Activated CD4-positive, alpha-beta T cell treated with anti-CD3 and anti-CD28 coated beads, Interleukin-2, amount 10 ng/mL, durations not matched to agents 7 days and 5 days (primary cell): ENCODE measurements around the gene PIGU. TPM values are rescaled to one million over a fixed set of nuclear protein-coding genes. Genes with fewer than 3 reads are reported as not detected.
"Not testable (repeated sequence)": the region's sequence is repeated elsewhere in the genome, so short reads cannot be mapped to it uniquely, and the experiment has no call there.

ENCODE experiments used
- CTCF ChIA-PET: fragments of 350-600 bp; sonication (Branson Sonifier 250); formaldehyde crosslinking; loops from one replicate; lab custom pipeline; 2021; ENCODE audit warnings: antibody characterized with exemption; lab: Charles Lee
- POLR2A ChIA-PET: fragments of 350-600 bp; sonication (Branson Sonifier 250); formaldehyde crosslinking; loops from one replicate; lab custom pipeline; 2021; ENCODE audit warnings: antibody characterized with exemption; lab: Charles Lee
- DNase-seq: peaks from one replicate; pipeline ENCODE4 v3.0.0-alpha.2; 2020
- H3K27ac Mint-ChIP-seq: one replicate; pipeline ENCODE4 v1.8.0; 2021; ENCODE audit warnings: mild to moderate bottlenecking, moderate library complexity, mixed read lengths
- H3K27me3 Mint-ChIP-seq: one replicate; pipeline ENCODE4 v1.8.0; 2021; ENCODE audit warnings: mixed read lengths
- H3K36me3 Mint-ChIP-seq: one replicate; pipeline ENCODE4 v1.8.0; 2021; ENCODE audit warnings: low read depth, mixed read lengths
- H3K4me1 Mint-ChIP-seq: one replicate; pipeline ENCODE4 v1.8.0; 2021; ENCODE audit warnings: mixed read lengths
- H3K4me3 Mint-ChIP-seq: one replicate; pipeline ENCODE4 v1.8.0; 2021; ENCODE audit warnings: mild to moderate bottlenecking, moderate library complexity, mixed read lengths
- H3K9me3 Mint-ChIP-seq: one replicate; pipeline ENCODE4 v1.8.0; 2021; ENCODE audit warnings: mixed read lengths
- total RNA-seq, 2 experiments: library from RNA; stranded (reverse); gene quantifications; one replicate each; pipeline ENCODE4 v1.2.3, GENCODE V29; 2021

The PIGU gene
- total RNA-seq, 2 experiments from 2014 or later = 18.7 to 21.6 TPM

GRCh38 chr20:34622821-34623451 lies 54.0 kb downstream of the PIGU start:
- ChIA-PET CTCF (interaction anchor here (0.9 kb wide), 1 partner anchor 22 kb away, joined by 3 read pairs; no protein-coding TSS in a partner anchor), POLR2A (no interaction called here)

GRCh38 chr20:34621383-34622367 lies 55.2 kb downstream of the PIGU start:
- no peaks in the 10 kb centered on the region for H3K27me3 Mint-ChIP-seq
- no peak overlapping the region for H3K4me3 Mint-ChIP-seq

More at GRCh38 chr20:34622821-34623451, 54.0 kb downstream of the PIGU start:
- Mint-ChIP-seq H3K4me3 (no peak overlapping the region), H3K4me1 (peaks cover 19% of the 10 kb centered on the region), H3K27ac (no peak overlapping the region), H3K36me3 (peaks cover 34% of the 10 kb centered on the region), H3K27me3 (no peaks in the 10 kb centered on the region), H3K9me3 (no peaks in the 10 kb centered on the region)
- DNase-seq = no peak

GRCh38 chr20:34621036-34621343 lies 55.9 kb downstream of the PIGU start:
- POLR2A ChIA-PET = no interaction called here
- peaks cover 19% of the 10 kb centered on the region for H3K4me1 Mint-ChIP-seq
- no peak overlapping the region for H3K4me3 Mint-ChIP-seq
- no peaks in the 10 kb centered on the region for H3K27me3 Mint-ChIP-seq
- no peak for DNase-seq
- H3K9me3 Mint-ChIP-seq = peaks cover 3% of the 10 kb centered on the region
- H3K36me3 Mint-ChIP-seq = peaks cover 38% of the 10 kb centered on the region
- CTCF ChIA-PET = interaction anchor here (0.6 kb wide), 1 partner anchor 841 kb away, joined by 3 read pairs; no protein-coding TSS in a partner anchor
- no peak overlapping the region for H3K27ac Mint-ChIP-seq

More at GRCh38 chr20:34621383-34622367, 55.2 kb downstream of the PIGU start:
- H3K9me3 Mint-ChIP-seq = peaks cover 3% of the 10 kb centered on the region
- ChIA-PET CTCF (interaction anchor here (0.6 kb wide), 1 partner anchor 841 kb away, joined by 3 read pairs; no protein-coding TSS in a partner anchor), POLR2A (no interaction called here)
- peak overlapping the region; percentile 68 for H3K27ac Mint-ChIP-seq
- no peak for DNase-seq
- H3K36me3 Mint-ChIP-seq = peaks cover 38% of the 10 kb centered on the region
- H3K4me1 Mint-ChIP-seq = peaks cover 19% of the 10 kb centered on the region

- Mint-ChIP-seq H3K4me1 (peaks cover 19% of the 10 kb centered on the region), H3K27me3 (no peaks in the 10 kb centered on the region), H3K36me3 (peaks cover 41% of the 10 kb centered on the region), H3K9me3 (peaks cover 3% of the 10 kb centered on the region), H3K4me3 (no peak overlapping the region), H3K27ac (no peak overlapping the region)
- CTCF ChIA-PET = interaction anchor here (0.9 kb wide), 1 partner anchor 50 kb away, joined by 3 read pairs; no protein-coding TSS in a partner anchor
- DNase-seq = no peak
- POLR2A ChIA-PET = interaction anchor here (0.6 kb wide), 2 partner anchors 12 to 87 kb away, joined by 3 read pairs; no protein-coding TSS in a partner anchor
These were observed 58.2 kb downstream of the PIGU start for GRCh38 chr20:34618676-34619075.

GRCh38 chr20:34616913-34617312 lies 60.0 kb downstream of the PIGU start:
- DNase-seq, H3K27me3 Mint-ChIP-seq, H3K9me3 Mint-ChIP-seq, H3K4me3 Mint-ChIP-seq, POLR2A ChIA-PET, H3K27ac Mint-ChIP-seq: not testable (repeated sequence)
- CTCF ChIA-PET = interaction anchor here (0.6 to 0.7 kb wide), 2 partner anchors 13 to 1133 kb away, joined by 3 to 4 read pairs; no protein-coding TSS in a partner anchor
- Mint-ChIP-seq H3K4me1 (peaks cover 13% of the 10 kb centered on the region), H3K36me3 (peaks cover 47% of the 10 kb centered on the region)

GRCh38 chr20:34615477-34615876 lies 61.4 kb downstream of the PIGU start:
- CTCF ChIA-PET = no interaction called here
- POLR2A ChIA-PET = no interaction called here
- peaks cover 39% of the 10 kb centered on the region for H3K36me3 Mint-ChIP-seq
- H3K27me3 Mint-ChIP-seq = no peaks in the 10 kb centered on the region
- H3K9me3 Mint-ChIP-seq = peaks cover 6% of the 10 kb centered on the region
- H3K27ac Mint-ChIP-seq = no peak overlapping the region
- no peak for DNase-seq
- no peak overlapping the region for H3K4me3 Mint-ChIP-seq
- peaks cover 2% of the 10 kb centered on the region for H3K4me1 Mint-ChIP-seq

GRCh38 chr20:34611976-34612375 lies 64.9 kb downstream of the PIGU start:
- DNase-seq = not testable (repeated sequence)
- CTCF ChIA-PET = interaction anchor here (1.2 kb wide), 1 partner anchor 13 kb away, joined by 3 read pairs; no protein-coding TSS in a partner anchor

GRCh38 chr20:34607066-34607465 lies 69.8 kb downstream of the PIGU start:
- Mint-ChIP-seq H3K4me3 (no peak overlapping the region), H3K36me3 (peaks cover 6% of the 10 kb centered on the region), H3K4me1 (no peaks in the 10 kb centered on the region), H3K9me3 (peaks cover under 1% of the 10 kb centered on the region), H3K27me3 (no peaks in the 10 kb centered on the region), H3K27ac (no peak overlapping the region)
- ChIA-PET POLR2A (no interaction called here), CTCF (no interaction called here)
- no peak for DNase-seq

More at GRCh38 chr20:34611976-34612375, 64.9 kb downstream of the PIGU start:
- H3K36me3 Mint-ChIP-seq = peaks cover 21% of the 10 kb centered on the region
- H3K27me3 Mint-ChIP-seq, POLR2A ChIA-PET, H3K4me1 Mint-ChIP-seq, H3K4me3 Mint-ChIP-seq, H3K9me3 Mint-ChIP-seq, H3K27ac Mint-ChIP-seq: not testable (repeated sequence)

GRCh38 chr20:34604980-34605788 lies 71.7 kb downstream of the PIGU start:
- ChIA-PET POLR2A (interaction anchor here (0.7 kb wide), 1 partner anchor 104 kb away, joined by 4 read pairs; no protein-coding TSS in a partner anchor), CTCF (no interaction called here)
- Mint-ChIP-seq H3K27ac (no peak overlapping the region), H3K36me3 (peaks cover 5% of the 10 kb centered on the region), H3K9me3 (no peaks in the 10 kb centered on the region), H3K4me1 (peaks cover 6% of the 10 kb centered on the region), H3K4me3 (no peak overlapping the region), H3K27me3 (no peaks in the 10 kb centered on the region)
- DNase-seq = no peak

GRCh38 chr20:34600892-34601653 lies 75.8 kb downstream of the PIGU start:
- no peak for DNase-seq
- Mint-ChIP-seq H3K27ac (no peak overlapping the region), H3K27me3 (no peaks in the 10 kb centered on the region), H3K36me3 (peaks cover 5% of the 10 kb centered on the region), H3K4me3 (no peak overlapping the region), H3K9me3 (no peaks in the 10 kb centered on the region), H3K4me1 (peaks cover 6% of the 10 kb centered on the region)
- POLR2A ChIA-PET = no interaction called here
- CTCF ChIA-PET = interaction anchor here (0.6 to 0.7 kb wide), 2 partner anchors 12 to 48 kb away, joined by 3 read pairs; no protein-coding TSS in a partner anchor

- no peaks in the 10 kb centered on the region for H3K27me3 Mint-ChIP-seq
- H3K4me3 Mint-ChIP-seq = no peak overlapping the region
- H3K9me3 Mint-ChIP-seq = no peaks in the 10 kb centered on the region
- DNase-seq = no peak
- H3K4me1 Mint-ChIP-seq = no peaks in the 10 kb centered on the region
- no peak overlapping the region for H3K27ac Mint-ChIP-seq
- CTCF ChIA-PET = no interaction called here
- H3K36me3 Mint-ChIP-seq = no peaks in the 10 kb centered on the region
- POLR2A ChIA-PET = no interaction called here
These were observed 81.3 kb downstream of the PIGU start for GRCh38 chr20:34595377-34596184.
